HUES6 (cell line): Measurements from ENCODE around the gene DRD2.

ENCODE experiments used
- H3K27ac ChIP-seq: 2 replicates; pipeline ENCODE4 v1.7.0; 2013; ENCODE audit warnings: low read depth, mild to moderate bottlenecking, low read length, inconsistent platforms
- H3K27me3 ChIP-seq: 2 replicates; pipeline ENCODE4 v1.6.1; 2013; ENCODE audit warnings: low read length; ENCODE audit not compliant: control insufficient read depth, insufficient read depth
- H3K36me3 ChIP-seq: 2 replicates; pipeline ENCODE4 v1.6.1; 2013; ENCODE audit warnings: low read length; ENCODE audit not compliant: control insufficient read depth, insufficient read depth
- H3K4me1 ChIP-seq: 2 replicates; pipeline ENCODE4 v1.6.1; 2013; ENCODE audit warnings: low read length; ENCODE audit not compliant: control insufficient read depth, insufficient read depth
- H3K4me3 ChIP-seq: 2 replicates; pipeline ENCODE4 v1.5.1; 2013; ENCODE audit warnings: low read depth, low read length
- H3K9ac ChIP-seq: one replicate; pipeline ENCODE4 v1.6.1; 2013; ENCODE audit warnings: mild to moderate bottlenecking, low read length
- H3K9me3 ChIP-seq: 2 replicates; pipeline ENCODE4 v1.6.1; 2013; ENCODE audit warnings: low read depth, low read length; ENCODE audit not compliant: control insufficient read depth, insufficient read depth

Gene DRD2

GRCh38 chr11:113481672-113482071 is 6.5 kb upstream of the DRD2 start:
- Histone ChIP-seq H3K27me3 (peaks cover 35% of the 10 kb centered on the region), H3K4me3 (no peak overlapping the region), H3K9ac (no peak overlapping the region), H3K9me3 (no peaks in the 10 kb centered on the region), H3K36me3 (no peaks in the 10 kb centered on the region), H3K27ac (no peak overlapping the region), H3K4me1 (no peaks in the 10 kb centered on the region)

GRCh38 chr11:113481226-113481625 is 6.0 kb upstream of the DRD2 start:
- H3K9ac ChIP-seq = no peak overlapping the region
- H3K4me3 ChIP-seq = no peak overlapping the region
- no peak overlapping the region for H3K27ac ChIP-seq
- no peaks in the 10 kb centered on the region for H3K9me3 ChIP-seq
- peaks cover 40% of the 10 kb centered on the region for H3K27me3 ChIP-seq
- no peaks in the 10 kb centered on the region for H3K36me3 ChIP-seq
- H3K4me1 ChIP-seq = no peaks in the 10 kb centered on the region

- H3K4me3 ChIP-seq = no peak overlapping the region
- peaks cover 75% of the 10 kb centered on the region for H3K27me3 ChIP-seq
- H3K4me1 ChIP-seq = peaks cover 9% of the 10 kb centered on the region
- no peak overlapping the region for H3K9ac ChIP-seq
- no peaks in the 10 kb centered on the region for H3K36me3 ChIP-seq
- no peaks in the 10 kb centered on the region for H3K9me3 ChIP-seq
- H3K27ac ChIP-seq = no peak overlapping the region
Observed at GRCh38 chr11:113477321-113477720, 2.1 kb upstream of the DRD2 start.

DNA sequence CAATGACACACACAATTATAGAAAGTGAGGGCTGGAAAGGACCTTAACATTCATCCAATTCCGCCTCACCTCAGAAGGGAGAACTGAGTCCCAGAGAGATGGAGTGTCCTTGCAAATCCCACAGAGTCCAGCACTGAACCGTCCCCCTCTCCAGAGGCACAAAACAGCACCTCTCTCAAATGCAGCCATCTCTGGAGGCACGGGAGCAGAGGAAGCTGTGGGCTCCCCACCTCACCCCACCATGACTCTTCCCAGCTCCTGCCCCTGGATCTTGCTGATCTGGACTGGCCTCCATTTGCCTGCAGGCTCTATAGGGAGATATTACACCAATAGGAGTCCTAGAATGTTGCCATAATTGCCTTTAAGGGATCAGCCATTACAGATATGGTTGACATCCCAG is 1.4 kb upstream of the DRD2 start:
- peaks cover 9% of the 10 kb centered on the region for H3K4me1 ChIP-seq
- H3K36me3 ChIP-seq = no peaks in the 10 kb centered on the region
- peaks cover 82% of the 10 kb centered on the region for H3K27me3 ChIP-seq
- no peak overlapping the region for H3K4me3 ChIP-seq
- no peak overlapping the region for H3K9ac ChIP-seq
- no peak overlapping the region for H3K27ac ChIP-seq
- H3K9me3 ChIP-seq = no peaks in the 10 kb centered on the region

- Histone ChIP-seq H3K27ac (no peak overlapping the region), H3K36me3 (no peaks in the 10 kb centered on the region), H3K9me3 (no peaks in the 10 kb centered on the region), H3K27me3 (peaks cover 78% of the 10 kb centered on the region), H3K4me3 (peak overlapping the region; percentile 60), H3K9ac (no peak overlapping the region), H3K4me1 (peaks cover 9% of the 10 kb centered on the region)
Observed at GRCh38 chr11:113474362-113475159, 637 bp downstream of the DRD2 start.

- peak overlapping the region; percentile 60 for H3K4me3 ChIP-seq
- peaks cover 9% of the 10 kb centered on the region for H3K4me1 ChIP-seq
Observed at GRCh38 chr11:113473983-113474361, 1.2 kb downstream of the DRD2 start.

DNA sequence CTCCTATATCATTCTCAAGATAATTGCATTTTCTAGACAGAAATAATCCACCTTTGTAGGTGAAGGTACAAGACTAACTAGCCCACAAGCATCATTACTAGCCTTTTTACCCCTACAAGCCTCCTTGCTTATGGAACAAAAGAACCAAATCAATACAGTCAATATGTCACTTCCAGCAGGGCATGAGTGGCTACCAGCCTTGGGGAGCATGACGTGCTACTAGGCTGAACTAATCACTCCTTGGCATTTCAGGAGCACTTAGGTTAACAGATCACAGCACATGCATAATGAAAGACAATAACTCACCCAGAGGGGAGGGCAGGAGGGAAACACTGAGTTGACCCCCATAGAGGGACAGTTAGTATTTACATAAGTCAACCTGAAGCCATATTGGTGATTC is 2.7 kb downstream of the DRD2 start:
- Histone ChIP-seq H3K4me1 (peaks cover 9% of the 10 kb centered on the region), H3K9ac (no peak overlapping the region), H3K27ac (no peak overlapping the region), H3K36me3 (no peaks in the 10 kb centered on the region), H3K27me3 (peaks cover 61% of the 10 kb centered on the region), H3K4me3 (no peak overlapping the region), H3K9me3 (no peaks in the 10 kb centered on the region)

More at GRCh38 chr11:113473983-113474361, 1.2 kb downstream of the DRD2 start:
- Histone ChIP-seq H3K9me3 (no peaks in the 10 kb centered on the region), H3K27ac (no peak overlapping the region), H3K27me3 (peaks cover 72% of the 10 kb centered on the region), H3K9ac (no peak overlapping the region), H3K36me3 (no peaks in the 10 kb centered on the region)

- Histone ChIP-seq H3K27me3 (peaks cover 40% of the 10 kb centered on the region), H3K36me3 (no peaks in the 10 kb centered on the region), H3K9me3 (no peaks in the 10 kb centered on the region), H3K4me1 (peaks cover 6% of the 10 kb centered on the region; the same call in 1 of the 2 replicates), H3K27ac (no peak overlapping the region), H3K9ac (no peak overlapping the region), H3K4me3 (no peak overlapping the region)
Observed at GRCh38 chr11:113470233-113470632, 5.0 kb downstream of the DRD2 start.

- no peak overlapping the region for H3K27ac ChIP-seq
- H3K4me1 ChIP-seq = peaks cover 3% of the 10 kb centered on the region; the same call in 1 of the 2 replicates
- H3K9me3 ChIP-seq = no peaks in the 10 kb centered on the region
- no peak overlapping the region for H3K9ac ChIP-seq
- no peak overlapping the region for H3K4me3 ChIP-seq
- H3K27me3 ChIP-seq = peaks cover 28% of the 10 kb centered on the region
- no peaks in the 10 kb centered on the region for H3K36me3 ChIP-seq
Observed at GRCh38 chr11:113468726-113469345, 6.4 kb downstream of the DRD2 start.

GRCh38 chr11:113467545-113467944 is 7.7 kb downstream of the DRD2 start:
- no peaks in the 10 kb centered on the region for H3K36me3 ChIP-seq
- no peaks in the 10 kb centered on the region for H3K9me3 ChIP-seq
- peaks cover 20% of the 10 kb centered on the region for H3K27me3 ChIP-seq
- no peak overlapping the region for H3K9ac ChIP-seq
- no peak overlapping the region for H3K4me3 ChIP-seq
- no peak overlapping the region for H3K27ac ChIP-seq
- no peaks in the 10 kb centered on the region for H3K4me1 ChIP-seq

GRCh38 chr11:113465786-113466185 is 9.4 kb downstream of the DRD2 start:
- Histone ChIP-seq H3K4me1 (no peaks in the 10 kb centered on the region), H3K9ac (no peak overlapping the region), H3K27ac (no peak overlapping the region), H3K9me3 (no peaks in the 10 kb centered on the region), H3K27me3 (peaks cover 13% of the 10 kb centered on the region; the same call in 1 of the 2 replicates), H3K4me3 (no peak overlapping the region), H3K36me3 (no peaks in the 10 kb centered on the region)
